GM23338 (cell line): ENCODE data around the gene ADD1. TPM values are rescaled to one million over a fixed set of nuclear protein-coding genes. Genes with fewer than 3 reads are reported as not detected.

Experiments
- ATAC-seq: fragments of 200-7000 bp; cut with Tn5 transposase; 3 replicates; pipeline ENCODE4 v1.9.1; 2020
- DNase-seq: peaks from one replicate; pipeline ENCODE4 v3.0.0-alpha.2; 2015; ENCODE audit warnings: low spot score
- H2AFZ ChIP-seq: fragments of 200-600 bp; sonication (generic); 2 replicates; pipeline ENCODE4 v1.8.0; 2016; ENCODE audit warnings: antibody characterized with exemption, mild to moderate bottlenecking, moderate library complexity
- H3F3A ChIP-seq: fragments of 200-600 bp; sonication (generic); replicated peaks from 2 replicates; pipeline ENCODE4 v1.8.0; 2017; ENCODE audit warnings: antibody characterized with exemption, mixed run types, low read depth
- H3K27ac ChIP-seq: fragments of 200-600 bp; sonication (generic); 2 replicates; pipeline ENCODE4 v1.6.1; 2016; ENCODE audit warnings: low read depth
- H3K27me3 ChIP-seq: fragments of 200-600 bp; sonication (generic); 2 replicates; pipeline ENCODE4 v1.8.0; 2016; ENCODE audit warnings: mild to moderate bottlenecking, mixed run types, moderate library complexity; ENCODE audit not compliant: insufficient read depth
- H3K36me3 ChIP-seq: fragments of 200-600 bp; sonication (generic); 2 replicates; pipeline ENCODE4 v1.8.0; 2016; ENCODE audit warnings: mild to moderate bottlenecking; ENCODE audit not compliant: insufficient read depth
- H3K4me1 ChIP-seq: fragments of 200-600 bp; sonication (generic); 2 replicates; pipeline ENCODE4 v1.8.0; 2016; ENCODE audit warnings: mild to moderate bottlenecking, moderate library complexity; ENCODE audit not compliant: insufficient read depth
- H3K4me2 ChIP-seq: fragments of 200-600 bp; sonication (generic); 2 replicates; pipeline ENCODE4 v1.7.1; 2017; ENCODE audit warnings: mixed run types
- H3K4me3 ChIP-seq: fragments of 200-600 bp; sonication (generic); 2 replicates; pipeline ENCODE4 v1.6.1; 2016; ENCODE audit warnings: mixed run types
- H3K79me2 ChIP-seq: fragments of 200-600 bp; sonication (generic); replicated peaks from 2 replicates; pipeline ENCODE4 v1.8.0; 2017; ENCODE audit warnings: mild to moderate bottlenecking; ENCODE audit not compliant: insufficient read depth
- H3K9me2 ChIP-seq: fragments of 200-600 bp; sonication (generic); 2 replicates; pipeline ENCODE4 v1.8.0; 2017; ENCODE audit not compliant: insufficient read depth
- H4K20me1 ChIP-seq: fragments of 200-600 bp; sonication (generic); replicated peaks from 2 replicates; pipeline ENCODE4 v1.8.0; 2017; ENCODE audit warnings: mild to moderate bottlenecking; ENCODE audit not compliant: insufficient read depth
- H3K27ac Mint-ChIP-seq: 2 replicates; pipeline ENCODE4 v1.8.0; 2020; ENCODE audit warnings: inconsistent platforms, mild to moderate bottlenecking, moderate library complexity, mixed read lengths
- H3K27me3 Mint-ChIP-seq: 3 replicates; pipeline ENCODE4 v1.8.0; 2022; ENCODE audit warnings: low read depth, mild to moderate bottlenecking, moderate library complexity, mixed read lengths, inconsistent platforms; ENCODE audit not compliant: insufficient read depth, poor library complexity
- H3K36me3 Mint-ChIP-seq: 3 replicates; pipeline ENCODE4 v1.8.0; 2021; ENCODE audit warnings: low read depth, mild to moderate bottlenecking, inconsistent platforms, moderate library complexity, mixed read lengths
- H3K4me1 Mint-ChIP-seq: 3 replicates; pipeline ENCODE4 v1.8.0; 2020; ENCODE audit warnings: mild to moderate bottlenecking, inconsistent platforms, mixed read lengths
- H3K4me3 Mint-ChIP-seq: 3 replicates; pipeline ENCODE4 v1.8.0; 2021; ENCODE audit warnings: moderate library complexity, mild to moderate bottlenecking, inconsistent platforms, mixed read lengths
- H3K9me3 Mint-ChIP-seq: 3 replicates; pipeline ENCODE4 v1.8.0; 2020; ENCODE audit warnings: moderate library complexity, mild to moderate bottlenecking, inconsistent platforms, mixed read lengths
- CREB1 ChIP-seq: fragments of 250-450 bp; sonication (Bioruptor Pico); IDR thresholded peaks from 2 replicates; pipeline ENCODE4 v1.5.0; 2020; ENCODE audit warnings: low read depth, mild to moderate bottlenecking, moderate library complexity
- CTCF ChIP-seq, 2 experiments: fragments of 200-600 bp in 1 of 2; sonication (generic) in 1 of 2; conservative IDR thresholded peaks; 2 replicates each; pipeline versions ENCODE4 v1.5.1 to v1.6.1; 2016 to 2017; ENCODE audit warnings: antibody characterized with exemption in 2 of 2, low read depth in 2 of 2, mild to moderate bottlenecking in 2 of 2, moderate library complexity in 1 of 2
- ETS1 ChIP-seq: IDR thresholded peaks from 2 replicates; pipeline ENCODE4 v1.6.1; 2016; ENCODE audit warnings: antibody characterized with exemption
- EZH2 ChIP-seq: fragments of 200-600 bp; sonication (generic); IDR thresholded peaks from one replicate; pipeline ENCODE4 v1.8.0; 2017; ENCODE audit warnings: antibody characterized with exemption, mild to moderate bottlenecking, low read depth; ENCODE audit not compliant: unreplicated experiment
- EZH2phosphoT487 ChIP-seq: fragments of 200-600 bp; sonication (generic); IDR thresholded peaks from one replicate; pipeline ENCODE4 v1.8.1; 2018; ENCODE audit warnings: antibody characterized with exemption; ENCODE audit not compliant: unreplicated experiment
- JUNB ChIP-seq: IDR thresholded peaks from one replicate; pipeline ENCODE4 v1.6.1; 2016; ENCODE audit warnings: antibody characterized with exemption; ENCODE audit not compliant: unreplicated experiment
- NANOG ChIP-seq: IDR thresholded peaks from 2 replicates; pipeline ENCODE4 v1.6.1; 2016; ENCODE audit warnings: antibody characterized with exemption, borderline replicate concordance
- POLR2AphosphoS5 ChIP-seq: IDR thresholded peaks from 2 replicates; pipeline ENCODE4 v1.6.1; 2016; ENCODE audit warnings: antibody characterized with exemption, low read depth
- REST ChIP-seq: IDR thresholded peaks from one replicate; pipeline ENCODE4 v1.6.1; 2018; ENCODE audit warnings: antibody characterized with exemption; ENCODE audit not compliant: unreplicated experiment
- STAT1 ChIP-seq: IDR thresholded peaks from one replicate; pipeline ENCODE4 v1.6.1; 2016; ENCODE audit warnings: antibody characterized with exemption; ENCODE audit not compliant: unreplicated experiment
- ZNF114 ChIP-seq: fragments of 250-450 bp; sonication (Bioruptor Pico); IDR thresholded peaks from 2 replicates; pipeline ENCODE4 v1.5.0; 2020; ENCODE audit warnings: mild to moderate bottlenecking, moderate library complexity
- ZNF331 ChIP-seq: fragments of 250-450 bp; sonication (Bioruptor Pico); IDR thresholded peaks from 2 replicates; pipeline ENCODE4 v1.5.0; 2020; ENCODE audit warnings: low read depth, mild to moderate bottlenecking, moderate library complexity
- ZNF462 ChIP-seq: fragments of 250-450 bp; sonication (Bioruptor Pico); IDR thresholded peaks from 2 replicates; pipeline ENCODE4 v1.5.0; 2020; ENCODE audit warnings: mild to moderate bottlenecking, moderate library complexity
- polyA plus RNA-seq: library from polyadenylated mRNA; unstranded; fragments of >200 nt; fragmentation: Nextera tagmentation; extraction: Ambion mirVana; gene quantifications from 2 replicates; pipeline ENCODE4 v1.2.1, GENCODE V29; 2016
- total RNA-seq: library from RNA; depleted of rRNA; stranded (reverse); fragments of >200 nt; shearing (Covaris generic); gene quantifications from 2 replicates; pipeline ENCODE4 v1.2.3, GENCODE V29; 2014

Gene ADD1
- total and polyA plus RNA-seq, 2 experiments from 2014 or later = 126 to 144 TPM

GRCh38 chr4:2913168-2913567 lies 69.5 kb downstream of the ADD1 start:
- Mint-ChIP-seq H3K4me1 (no peaks in the 10 kb centered on the region), H3K27ac (no peak overlapping the region), H3K36me3 (peaks cover 65% of the 10 kb centered on the region), H3K4me3 (no peak overlapping the region), H3K9me3 (peaks cover 15% of the 10 kb centered on the region), H3K27me3 (peaks cover 2% of the 10 kb centered on the region)
- DNase-seq (no peak), ATAC-seq (no peak)
- H3K79me2 ChIP-seq = peaks cover 8% of the 10 kb centered on the region
- no peaks in the 10 kb centered on the region for H3K9me2 ChIP-seq
- H3K4me1 ChIP-seq = no peaks in the 10 kb centered on the region
- no peaks in the 10 kb centered on the region for H3K27me3 ChIP-seq
- no peaks in the 10 kb centered on the region for H3F3A ChIP-seq
- H3K4me3 ChIP-seq = no peak overlapping the region
- no peak overlapping the region for H3K4me2 ChIP-seq
- peaks cover 10% of the 10 kb centered on the region for H3K36me3 ChIP-seq
- H4K20me1 ChIP-seq = no peaks in the 10 kb centered on the region
- TF ChIP-seq EZH2 (no peak), ZNF462 (CRISPR knock-in tag) (no peak), STAT1 (no peak), ETS1 (no peak), ZNF331 (CRISPR knock-in tag) (no peak), POLR2AphosphoS5 (no peak), REST (no peak), CTCF (conservative IDR thresholded peaks at IDR 0.05; ENCODE audit: low read depth in 2 of 2) (no peak), JUNB (no peak), ZNF114 (no peak), CREB1 (no peak), EZH2phosphoT487 (no peak), NANOG (no peak)
- no peak overlapping the region for H3K27ac ChIP-seq
- no peak overlapping the region for H2AFZ ChIP-seq
